Neural cell (in vitro differentiated cells): ENCODE data around the gene TEKT2. TPM values are rescaled to one million over a fixed set of nuclear protein-coding genes. Genes with fewer than 3 reads are reported as not detected.

Experiments used
- H2AFZ ChIP-seq: fragments of 200-600, 300-800 bp; sonication (generic), shearing (Covaris generic); 2 replicates; pipeline ENCODE4 v1.6.0; 2014; ENCODE audit warnings: low read depth, mild to moderate bottlenecking, antibody characterized with exemption, low read length, moderate library complexity
- H3F3A ChIP-seq: fragments of 200-600 bp; shearing (Covaris generic); 2 replicates; pipeline ENCODE4 v1.6.1; 2016; ENCODE audit warnings: mild to moderate bottlenecking, moderate library complexity, mixed read lengths, antibody characterized with exemption, low read length; ENCODE audit not compliant: insufficient read depth, poor library complexity, severe bottlenecking
- H3K27ac ChIP-seq: fragments of 200-600, 300-800 bp; sonication (generic), shearing (Covaris generic); 2 replicates; pipeline ENCODE4 v1.5.1; 2014; ENCODE audit warnings: mild to moderate bottlenecking, low read length, moderate library complexity
- H3K27me3 ChIP-seq: fragments of 300-800, 200-600 bp; sonication (generic), shearing (Covaris generic); 2 replicates; pipeline ENCODE4 v1.6.0; 2014; ENCODE audit warnings: mild to moderate bottlenecking, low read depth, low read length, moderate library complexity; ENCODE audit not compliant: insufficient read depth
- H3K36me3 ChIP-seq: fragments of 300-800, 200-600 bp; sonication (generic), shearing (Covaris generic); 2 replicates; pipeline ENCODE4 v1.5.1; 2014; ENCODE audit warnings: mild to moderate bottlenecking, antibody characterized with exemption, low read length, moderate library complexity; ENCODE audit not compliant: insufficient read depth
- H3K4me2 ChIP-seq: fragments of 300-800, 200-600 bp; sonication (generic), shearing (Covaris generic); 2 replicates; pipeline ENCODE4 v1.6.0; 2014; ENCODE audit warnings: mild to moderate bottlenecking, low read length
- H3K4me3 ChIP-seq: fragments of 300-800, 200-600 bp; sonication (generic), shearing (Covaris generic); 2 replicates; pipeline ENCODE4 v1.5.1; 2014; ENCODE audit warnings: mild to moderate bottlenecking, low read length, moderate library complexity
- H3K79me2 ChIP-seq: fragments of 200-600 bp; shearing (Covaris generic); replicated peaks from 2 replicates; pipeline ENCODE4 v1.6.0; 2014; ENCODE audit warnings: mild to moderate bottlenecking, low read length, moderate library complexity; ENCODE audit not compliant: insufficient read depth
- H3K9ac ChIP-seq: fragments of 300-800, 200-600 bp; sonication (generic), shearing (Covaris generic); 2 replicates; pipeline ENCODE4 v1.6.1; 2016; ENCODE audit warnings: mild to moderate bottlenecking, low read length, mixed read lengths
- H3K9me2 ChIP-seq: fragments of 200-600 bp; shearing (Covaris generic); 2 replicates; pipeline ENCODE4 v1.6.1; 2016; ENCODE audit warnings: mild to moderate bottlenecking, low read length, mixed read lengths; ENCODE audit not compliant: insufficient read depth
- H3K9me3 ChIP-seq: fragments of 200-600, 300-800 bp; sonication (generic), shearing (Covaris generic); 2 replicates; pipeline ENCODE4 v1.6.1; 2016; ENCODE audit warnings: mild to moderate bottlenecking, mixed run types, low read length, moderate library complexity, mixed read lengths
- H4K20me1 ChIP-seq: fragments of 200-600 bp; shearing (Covaris generic); 2 replicates; pipeline ENCODE4 v1.6.1; 2016; ENCODE audit warnings: mild to moderate bottlenecking, mixed run types; ENCODE audit not compliant: insufficient read depth
- EP300 ChIP-seq: fragments of 450-650 bp; conservative IDR thresholded peaks from 2 replicates; pipeline ENCODE4 v1.6.1; 2014; ENCODE audit warnings: antibody characterized with exemption, mild to moderate bottlenecking, moderate library complexity; ENCODE audit not compliant: poor library complexity, severe bottlenecking
- EZH2 ChIP-seq: fragments of 200-600, 300-800 bp; shearing (Covaris generic), sonication (generic); IDR thresholded peaks from 2 replicates; pipeline ENCODE4 v1.6.1; 2014; ENCODE audit warnings: antibody characterized with exemption, low read length, borderline replicate concordance, mild to moderate bottlenecking; ENCODE audit not compliant: insufficient read depth, poor library complexity, severe bottlenecking
- MXI1 ChIP-seq: fragments of 450-650 bp; conservative IDR thresholded peaks from 2 replicates; pipeline ENCODE4 v1.6.1; 2014; ENCODE audit warnings: antibody characterized with exemption, mild to moderate bottlenecking; ENCODE audit not compliant: poor library complexity, severe bottlenecking
- POLR2AphosphoS5 ChIP-seq: IDR thresholded peaks from 2 replicates; pipeline ENCODE4 v1.6.1; 2012
- RAD21 ChIP-seq: fragments of 450-650 bp; conservative IDR thresholded peaks from 2 replicates; pipeline ENCODE4 v1.6.1; 2014; ENCODE audit warnings: antibody characterized with exemption, mild to moderate bottlenecking, moderate library complexity
- SMC3 ChIP-seq: fragments of 450-650 bp; conservative IDR thresholded peaks from 2 replicates; pipeline ENCODE4 v1.6.1; 2014; ENCODE audit warnings: antibody characterized with exemption, mild to moderate bottlenecking, moderate library complexity; ENCODE audit not compliant: poor library complexity
- TAF1 ChIP-seq: IDR thresholded peaks from 2 replicates; pipeline ENCODE4 v1.6.1; 2012; ENCODE audit warnings: low read depth
- polyA plus RNA-seq: library from polyadenylated mRNA; depleted of rRNA; stranded (reverse); fragments of >200 nt; gene quantifications from 2 replicates; pipeline ENCODE4 v1.2.3, GENCODE V29; 2014
- TF ChIP-seq, protein P1 (sequence below): IDR thresholded peaks from 2 replicates; pipeline ENCODE4 v1.6.1; 2012; ENCODE audit warnings: borderline replicate concordance
- TF ChIP-seq, protein P2 (sequence below): fragments of 450-650 bp; IDR thresholded peaks from 2 replicates; pipeline ENCODE4 v1.5.1; 2014; ENCODE audit warnings: antibody characterized with exemption, mild to moderate bottlenecking, moderate library complexity; ENCODE audit not compliant: poor library complexity, severe bottlenecking

The TEKT2 gene
- polyA plus RNA-seq, 1 donor from 2014 or later, result 32.1 TPM

DNA sequence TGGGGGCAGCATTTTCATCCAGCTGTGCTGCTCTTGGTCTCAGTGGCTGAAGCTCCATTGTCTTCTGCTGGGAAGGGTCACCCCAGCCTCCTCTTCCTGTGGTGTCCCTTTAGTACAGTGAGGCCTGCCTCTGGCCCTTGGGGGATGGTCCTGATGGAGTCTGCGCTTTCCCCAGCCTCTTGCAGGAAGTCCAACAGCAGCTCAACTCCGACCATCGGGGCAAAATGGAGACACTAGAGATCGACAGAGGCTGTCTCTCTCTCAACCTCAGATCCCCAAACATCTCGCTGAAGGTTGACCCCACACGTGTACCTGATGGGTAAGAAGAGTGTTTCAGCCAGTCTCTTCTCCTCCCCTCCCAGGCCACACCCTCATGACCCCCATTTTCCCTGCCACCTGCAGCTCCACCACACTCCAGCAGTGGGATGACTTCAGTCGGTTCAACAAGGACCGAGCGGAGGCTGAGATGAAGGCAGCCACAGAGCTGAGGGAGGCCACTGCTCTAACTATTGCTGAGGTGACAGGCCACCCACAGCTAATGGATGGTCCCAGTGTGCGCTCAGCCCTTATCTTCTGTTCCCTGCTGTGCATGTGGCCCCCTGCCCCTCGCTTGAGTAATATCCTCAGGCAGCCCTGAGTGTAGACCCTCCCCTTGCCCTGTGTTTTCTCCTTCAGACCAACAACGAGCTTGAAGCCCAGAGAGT is 2.8 kb downstream of the TEKT2 start (continued):
- TF ChIP-seq EZH2, result no peak
- no peak for TF ChIP-seq SMC3
- no peak for TF ChIP-seq POLR2AphosphoS5
- no peak for TF ChIP-seq TAF1
- TF ChIP-seq MXI1, result no peak

DNA sequence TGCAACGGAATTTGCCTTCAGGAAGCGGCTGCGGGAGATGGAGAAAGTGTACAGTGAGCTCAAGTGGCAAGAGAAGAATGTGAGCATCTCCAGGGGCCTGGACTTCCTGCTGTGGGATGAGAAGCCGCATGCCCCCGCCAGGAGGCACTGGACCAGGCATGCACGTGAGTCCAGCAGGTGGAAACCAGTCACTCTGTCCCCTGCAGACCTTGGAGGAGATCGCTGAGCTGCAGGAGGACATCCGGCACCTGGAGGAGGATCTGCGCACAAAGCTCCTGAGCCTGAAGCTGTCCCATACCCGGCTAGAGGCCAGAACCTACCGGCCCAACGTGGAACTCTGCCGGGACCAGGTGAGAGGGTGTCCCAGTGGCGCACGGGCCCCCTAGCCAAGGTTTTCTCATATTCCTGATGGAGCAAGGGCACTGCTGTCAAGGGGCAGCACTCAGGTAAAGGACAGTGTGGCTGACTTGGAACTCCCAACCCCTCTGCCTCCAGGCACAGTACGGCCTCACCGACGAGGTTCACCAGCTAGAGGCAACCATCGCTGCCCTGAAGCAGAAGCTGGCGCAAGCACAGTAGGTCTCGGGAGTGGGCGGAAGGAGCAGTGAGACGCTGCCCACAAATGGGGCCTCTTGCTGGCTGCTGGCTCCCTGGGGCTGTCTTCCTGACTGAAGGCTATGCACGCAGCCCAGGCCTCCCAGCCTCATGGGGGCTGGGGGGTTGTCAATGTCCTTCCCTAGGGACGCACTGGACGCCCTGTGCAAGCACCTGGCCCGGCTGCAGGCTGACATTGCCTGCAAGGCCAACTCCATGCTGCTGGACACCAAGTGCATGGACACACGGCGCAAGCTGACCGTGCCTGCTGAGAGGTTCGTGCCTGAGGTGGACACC is 3.6 kb downstream of the TEKT2 start:
- no peak overlapping the region for H3K4me2 ChIP-seq
- no peak overlapping the region for H3K4me3 ChIP-seq
- no peak for TF ChIP-seq EP300
- no peak for TF ChIP-seq POLR2AphosphoS5
- no peak for TF ChIP-seq TAF1
- no peak for TF ChIP-seq SMC3
- TF ChIP-seq, protein P1, sequence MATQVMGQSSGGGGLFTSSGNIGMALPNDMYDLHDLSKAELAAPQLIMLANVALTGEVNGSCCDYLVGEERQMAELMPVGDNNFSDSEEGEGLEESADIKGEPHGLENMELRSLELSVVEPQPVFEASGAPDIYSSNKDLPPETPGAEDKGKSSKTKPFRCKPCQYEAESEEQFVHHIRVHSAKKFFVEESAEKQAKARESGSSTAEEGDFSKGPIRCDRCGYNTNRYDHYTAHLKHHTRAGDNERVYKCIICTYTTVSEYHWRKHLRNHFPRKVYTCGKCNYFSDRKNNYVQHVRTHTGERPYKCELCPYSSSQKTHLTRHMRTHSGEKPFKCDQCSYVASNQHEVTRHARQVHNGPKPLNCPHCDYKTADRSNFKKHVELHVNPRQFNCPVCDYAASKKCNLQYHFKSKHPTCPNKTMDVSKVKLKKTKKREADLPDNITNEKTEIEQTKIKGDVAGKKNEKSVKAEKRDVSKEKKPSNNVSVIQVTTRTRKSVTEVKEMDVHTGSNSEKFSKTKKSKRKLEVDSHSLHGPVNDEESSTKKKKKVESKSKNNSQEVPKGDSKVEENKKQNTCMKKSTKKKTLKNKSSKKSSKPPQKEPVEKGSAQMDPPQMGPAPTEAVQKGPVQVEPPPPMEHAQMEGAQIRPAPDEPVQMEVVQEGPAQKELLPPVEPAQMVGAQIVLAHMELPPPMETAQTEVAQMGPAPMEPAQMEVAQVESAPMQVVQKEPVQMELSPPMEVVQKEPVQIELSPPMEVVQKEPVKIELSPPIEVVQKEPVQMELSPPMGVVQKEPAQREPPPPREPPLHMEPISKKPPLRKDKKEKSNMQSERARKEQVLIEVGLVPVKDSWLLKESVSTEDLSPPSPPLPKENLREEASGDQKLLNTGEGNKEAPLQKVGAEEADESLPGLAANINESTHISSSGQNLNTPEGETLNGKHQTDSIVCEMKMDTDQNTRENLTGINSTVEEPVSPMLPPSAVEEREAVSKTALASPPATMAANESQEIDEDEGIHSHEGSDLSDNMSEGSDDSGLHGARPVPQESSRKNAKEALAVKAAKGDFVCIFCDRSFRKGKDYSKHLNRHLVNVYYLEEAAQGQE, result no peak
- TF ChIP-seq RAD21, result no peak
- no peak for TF ChIP-seq EZH2
- TF ChIP-seq MXI1, result no peak
- TF ChIP-seq, protein P2, sequence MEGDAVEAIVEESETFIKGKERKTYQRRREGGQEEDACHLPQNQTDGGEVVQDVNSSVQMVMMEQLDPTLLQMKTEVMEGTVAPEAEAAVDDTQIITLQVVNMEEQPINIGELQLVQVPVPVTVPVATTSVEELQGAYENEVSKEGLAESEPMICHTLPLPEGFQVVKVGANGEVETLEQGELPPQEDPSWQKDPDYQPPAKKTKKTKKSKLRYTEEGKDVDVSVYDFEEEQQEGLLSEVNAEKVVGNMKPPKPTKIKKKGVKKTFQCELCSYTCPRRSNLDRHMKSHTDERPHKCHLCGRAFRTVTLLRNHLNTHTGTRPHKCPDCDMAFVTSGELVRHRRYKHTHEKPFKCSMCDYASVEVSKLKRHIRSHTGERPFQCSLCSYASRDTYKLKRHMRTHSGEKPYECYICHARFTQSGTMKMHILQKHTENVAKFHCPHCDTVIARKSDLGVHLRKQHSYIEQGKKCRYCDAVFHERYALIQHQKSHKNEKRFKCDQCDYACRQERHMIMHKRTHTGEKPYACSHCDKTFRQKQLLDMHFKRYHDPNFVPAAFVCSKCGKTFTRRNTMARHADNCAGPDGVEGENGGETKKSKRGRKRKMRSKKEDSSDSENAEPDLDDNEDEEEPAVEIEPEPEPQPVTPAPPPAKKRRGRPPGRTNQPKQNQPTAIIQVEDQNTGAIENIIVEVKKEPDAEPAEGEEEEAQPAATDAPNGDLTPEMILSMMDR, result no peak
- H3K9ac ChIP-seq, result no peak overlapping the region
- no peak overlapping the region for H2AFZ ChIP-seq
- no peaks in the 10 kb centered on the region for H3K9me2 ChIP-seq
- H3K79me2 ChIP-seq, result peaks cover 16% of the 10 kb centered on the region
- H3K36me3 ChIP-seq, result no peaks in the 10 kb centered on the region
- no peaks in the 10 kb centered on the region for H3K27me3 ChIP-seq
- H4K20me1 ChIP-seq, result no peaks in the 10 kb centered on the region
- H3F3A ChIP-seq, result no peaks in the 10 kb centered on the region
- no peak overlapping the region for H3K27ac ChIP-seq
- no peaks in the 10 kb centered on the region for H3K9me3 ChIP-seq

DNA sequence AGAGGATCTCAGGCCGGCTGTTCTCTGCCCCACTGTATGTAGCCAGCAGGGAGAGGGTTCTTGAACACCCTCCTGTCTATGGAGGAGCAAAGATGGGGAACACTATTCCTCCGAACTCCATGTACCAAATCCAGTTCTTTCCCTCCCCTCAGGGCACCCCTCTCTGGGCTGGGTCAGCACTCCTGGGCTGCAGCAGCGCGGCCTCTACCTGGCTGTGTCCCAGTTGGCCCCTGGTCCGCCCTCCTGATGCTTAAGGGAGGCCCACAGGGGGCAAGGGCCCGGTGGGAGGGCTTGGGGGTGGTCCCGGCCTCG is 4.3 kb downstream of the TEKT2 start:
- TF ChIP-seq EZH2 (no peak), EP300 (no peak), TAF1 (no peak), MXI1 (no peak), RAD21 (no peak), POLR2AphosphoS5 (no peak), SMC3 (no peak)
- TF ChIP-seq, protein P2, result no peak
- TF ChIP-seq, protein P1, result no peak
- Histone ChIP-seq H3K9me2 (no peaks in the 10 kb centered on the region), H3K27ac (no peak overlapping the region), H2AFZ (no peak overlapping the region), H4K20me1 (no peaks in the 10 kb centered on the region), H3K4me2 (no peak overlapping the region), H3F3A (no peaks in the 10 kb centered on the region), H3K4me3 (peak overlapping the region; percentile 82), H3K79me2 (peaks cover 16% of the 10 kb centered on the region), H3K9ac (no peak overlapping the region), H3K27me3 (no peaks in the 10 kb centered on the region), H3K36me3 (no peaks in the 10 kb centered on the region), H3K9me3 (no peaks in the 10 kb centered on the region)
